HepG2 (cell line): ENCODE data around the gene NMNAT3. TPM values are rescaled to one million over a fixed set of nuclear protein-coding genes. Genes with fewer than 3 reads are reported as not detected.

Source experiments
- ATAC-seq: fragments of 200-7000 bp; cut with Tn5 transposase; 3 replicates; pipeline ENCODE4 v1.9.1; 2020; ENCODE audit warnings: mild to moderate bottlenecking, moderate library complexity
- BruUV-seq: library from RNA; stranded (reverse); fragments of 400-500 nt; replicated peaks from 2 replicates; lab custom pipeline; 2021; lab: Mats Ljungman, UMichigan
- CTCF ChIA-PET: fragments of 300-600 bp; formaldehyde crosslinking; extraction: SDS; loops from one replicate; lab custom pipeline; 2021; ENCODE audit warnings: low total read pairs, inconsistent platforms, low intra/inter-chr PET ratio; lab: Yijun Ruan, JAX
- POLR2A ChIA-PET: fragments of 350-600 bp; sonication (Branson Sonifier 250); formaldehyde crosslinking; loops from one replicate; lab custom pipeline; 2020; ENCODE audit warnings: antibody characterized with exemption, inconsistent platforms; lab: Yijun Ruan, JAX
- DNase-seq: peaks from one replicate; pipeline ENCODE4 v3.0.0-alpha.2; 2015; ENCODE audit warnings: low spot score
- FAIRE-seq: peaks from 3 replicates; lab custom pipeline; 2011; peaks lifted over from hg19 to GRCh38; lab: Jason Lieb, UNC
- H2AFZ ChIP-seq: one replicate; pipeline ENCODE4 v1.6.1; 2011; ENCODE audit warnings: low read length, inconsistent platforms
- H3K27ac ChIP-seq: fragments of 300-600 bp; 3 replicates; pipeline ENCODE4 v1.8.0; 2011; ENCODE audit warnings: mixed run types, mild to moderate bottlenecking, mixed read lengths, low read length, inconsistent platforms; ENCODE audit not compliant: insufficient read depth; ENCODE audit errors: extremely low read length
- H3K27me3 ChIP-seq, 2 experiments: fragments of 200-600 bp in 1 of 2; 2 replicates in 1 of 2; 3 replicates in 1 of 2; pipeline versions ENCODE4 v1.6.0 to v1.8.0; 2011; ENCODE audit warnings: low read length in 2 of 2, mild to moderate bottlenecking in 2 of 2, moderate library complexity in 2 of 2, inconsistent platforms in 1 of 2; ENCODE audit not compliant: insufficient read depth in 2 of 2, control insufficient read depth in 1 of 2
- H3K36me3 ChIP-seq, 2 experiments: fragments of 200-600 bp in 1 of 2; replicated peaks in 1 of 2; 2 replicates in 1 of 2; 3 replicates in 1 of 2; pipeline versions ENCODE4 v1.5.1 to v1.8.0; 2011; ENCODE audit warnings: low read length in 2 of 2, inconsistent platforms in 1 of 2; ENCODE audit not compliant: insufficient read depth in 2 of 2, control insufficient read depth in 1 of 2
- H3K4me1 ChIP-seq: 2 replicates; pipeline ENCODE4 v1.5.1; 2012; ENCODE audit warnings: low read length, inconsistent platforms; ENCODE audit not compliant: insufficient read depth
- H3K4me2 ChIP-seq: 2 replicates; pipeline ENCODE4 v1.6.0; 2011; ENCODE audit warnings: low read depth, low read length, inconsistent platforms
- H3K4me3 ChIP-seq, 3 experiments: fragments of 200-600 bp in 1 of 3; sonication (generic), shearing (Covaris generic) in 1 of 3; replicated peaks in 1 of 3; 2 replicates each; pipeline ENCODE4 v1.5.1; 2011 to 2016; ENCODE audit warnings: low read length in 3 of 3, inconsistent platforms in 2 of 3, low read depth in 2 of 3, mild to moderate bottlenecking in 2 of 3, control low read depth in 1 of 3, mixed read lengths in 1 of 3; ENCODE audit not compliant: insufficient read depth in 1 of 3
- H3K79me2 ChIP-seq: one replicate; pipeline ENCODE4 v1.6.1; 2011; ENCODE audit warnings: low read length, inconsistent platforms; ENCODE audit not compliant: insufficient read depth
- H3K9ac ChIP-seq: 2 replicates; pipeline ENCODE4 v1.6.0; 2011; ENCODE audit warnings: mild to moderate bottlenecking, low read depth, low read length, inconsistent platforms; ENCODE audit not compliant: insufficient read depth
- H3K9me3 ChIP-seq: 2 replicates; pipeline ENCODE4 v1.5.1; 2012; ENCODE audit warnings: mild to moderate bottlenecking, low read length
- H4K20me1 ChIP-seq: 2 replicates; pipeline ENCODE4 v1.6.0; 2011; ENCODE audit warnings: inconsistent platforms, mild to moderate bottlenecking, low read length, moderate library complexity; ENCODE audit not compliant: insufficient read depth
- CENPBD1 ChIP-seq: sonication (generic); formaldehyde crosslinking; IDR thresholded peaks from 2 replicates; pipeline ENCODE4 v1.8.0; 2022; ENCODE audit warnings: missing genetic modification reagents, low read depth, mild to moderate bottlenecking, borderline replicate concordance
- IRF1 ChIP-seq: sonication (generic); formaldehyde crosslinking; IDR thresholded peaks from 2 replicates; pipeline ENCODE4 v1.4.0; 2020; ENCODE audit warnings: low read depth, mild to moderate bottlenecking, missing genetic modification reagents
- NFE2L1 ChIP-seq: sonication (generic); formaldehyde crosslinking; IDR thresholded peaks from 2 replicates; pipeline ENCODE4 v1.4.0; 2020; ENCODE audit warnings: missing genetic modification reagents, mild to moderate bottlenecking, borderline replicate concordance
- NPAS2 ChIP-seq: sonication (generic); formaldehyde crosslinking; IDR thresholded peaks from 2 replicates; pipeline ENCODE4 v1.8.0; 2022; ENCODE audit warnings: mild to moderate bottlenecking, missing genetic modification reagents, borderline replicate concordance
- SALL2 ChIP-seq: sonication (generic); formaldehyde crosslinking; IDR thresholded peaks from 2 replicates; pipeline ENCODE4 v1.8.1; 2023; ENCODE audit warnings: mild to moderate bottlenecking, missing genetic modification reagents, inconsistent platforms
- THRA ChIP-seq: sonication (generic); formaldehyde crosslinking; IDR thresholded peaks from 2 replicates; pipeline ENCODE4 v1.4.0; 2020; ENCODE audit warnings: missing genetic modification reagents, borderline replicate concordance
- TP53 ChIP-seq: sonication (generic); formaldehyde crosslinking; conservative IDR thresholded peaks from 2 replicates; pipeline ENCODE4 v1.4.0; 2020; ENCODE audit warnings: missing genetic modification reagents
- ZBTB21 ChIP-seq: sonication (generic); formaldehyde crosslinking; IDR thresholded peaks from 2 replicates; pipeline ENCODE4 v1.4.0; 2020; ENCODE audit warnings: missing genetic modification reagents
- ZFP91 ChIP-seq: sonication (generic); formaldehyde crosslinking; IDR thresholded peaks from 2 replicates; pipeline ENCODE4 v1.9.0; 2022; ENCODE audit warnings: missing genetic modification reagents, mild to moderate bottlenecking, borderline replicate concordance
- ZNF30 ChIP-seq: sonication (generic); formaldehyde crosslinking; IDR thresholded peaks from 2 replicates; pipeline ENCODE4 v1.5.0; 2020; ENCODE audit warnings: mild to moderate bottlenecking, missing genetic modification reagents
- ZNF496 ChIP-seq: sonication (generic); formaldehyde crosslinking; IDR thresholded peaks from 2 replicates; pipeline ENCODE4 v1.8.1; 2023; ENCODE audit warnings: mild to moderate bottlenecking, moderate library complexity, missing genetic modification reagents; ENCODE audit not compliant: insufficient replicate concordance
- ZNF510 ChIP-seq: sonication (generic); formaldehyde crosslinking; IDR thresholded peaks from 2 replicates; pipeline ENCODE4 v1.4.0; 2020; ENCODE audit warnings: low read depth, mild to moderate bottlenecking, missing genetic modification reagents
- ZNF564 ChIP-seq: sonication (generic); formaldehyde crosslinking; IDR thresholded peaks from 2 replicates; pipeline ENCODE4 v1.8.1; 2023; ENCODE audit warnings: mild to moderate bottlenecking, missing genetic modification reagents
- ZSCAN22 ChIP-seq: sonication (generic); formaldehyde crosslinking; IDR thresholded peaks from 2 replicates; pipeline ENCODE4 v1.4.0; 2020; ENCODE audit warnings: mild to moderate bottlenecking, missing genetic modification reagents
- WGBS: methylation state at CpG from one replicate; pipeline ENCODE4 v1.1.6; 2017; ENCODE audit warnings: low lambda C conversion rate; 5-methylcytosine and 5-hydroxymethylcytosine counted together
- in situ Hi-C: cut with HindIII; loops from 2 replicates; pipeline ENCODE4 v1.10.0; 2017; ENCODE audit warnings: low pct_unique_long_range_greater_than_20kb; ENCODE audit not compliant: extremely low pct_ligation_motif_present
- intact Hi-C: fragments of 100-400 bp; cut with micrococcal nuclease; formaldehyde crosslinking; loops from one replicate; pipeline ENCODE4 v1.10.0; 2022; ENCODE audit not compliant: unreplicated experiment
- polyA plus RNA-seq, 8 experiments: library from polyadenylated mRNA; depleted of rRNA in 3 of 8; stranded (reverse) in 7 of 8; unstranded in 1 of 8; fragments of >200 nt; fragmentation: Illumina TruSeq in 4 of 8; extraction: Trizol in 4 of 8; gene quantifications; 2 replicates each; pipeline versions ENCODE4 v1.2.1 to v1.2.3, GENCODE V29; 2011 to 2016; ENCODE audit warnings: low read depth in 4 of 8, missing spikeins in 1 of 8, mixed read lengths in 1 of 8; ENCODE audit not compliant: insufficient read depth in 1 of 8
- total RNA-seq, 5 experiments: library from RNA; depleted of rRNA; stranded (reverse); fragments of >200 nt; fragmentation: Illumina TruSeq; extraction: Trizol; gene quantifications; 2 replicates each; pipeline ENCODE4 v1.2.3, GENCODE V29; 2016; ENCODE audit warnings: low read depth in 1 of 5
- TF ChIP-seq, protein P1 (sequence below): sonication (generic); formaldehyde crosslinking; IDR thresholded peaks from 2 replicates; pipeline ENCODE4 v1.8.0; 2023; ENCODE audit warnings: mild to moderate bottlenecking, missing genetic modification reagents
- TF ChIP-seq, protein P2 (sequence below): sonication (generic); formaldehyde crosslinking; IDR thresholded peaks from 2 replicates; pipeline ENCODE4 v1.5.0; 2020; ENCODE audit warnings: mild to moderate bottlenecking, missing genetic modification reagents, borderline replicate concordance

Gene NMNAT3
- total and polyA plus RNA-seq, 2 of the 13 experiments (the other 11 are each of a cell fraction or from before 2014, with no cell fraction given) = 6.1 to 7.0 TPM

GRCh38 chr3:139696314-139696604 lies 18.5 kb upstream of the NMNAT3 start:
- H3K9me3 ChIP-seq = no peaks in the 10 kb centered on the region
- in situ Hi-C loops = no loop called here
- no peaks in the 10 kb centered on the region for H4K20me1 ChIP-seq
- no peaks in the 10 kb centered on the region for H3K79me2 ChIP-seq
- H3K27me3 ChIP-seq = peaks cover 0 to 3% of the 10 kb centered on the region in 2 experiments; a peak in 1 of 5 replicates
- POLR2A ChIA-PET = no interaction called here
- DNase-seq = no peak
- no peaks in the 10 kb centered on the region for H3K4me1 ChIP-seq
- 50% methylated on average over 2 of the region's 2 CpGs for WGBS
- no peak overlapping the region for H3K4me3 ChIP-seq
- no peak for FAIRE-seq
- H3K4me2 ChIP-seq = no peak overlapping the region
- TF ChIP-seq, protein P1, sequence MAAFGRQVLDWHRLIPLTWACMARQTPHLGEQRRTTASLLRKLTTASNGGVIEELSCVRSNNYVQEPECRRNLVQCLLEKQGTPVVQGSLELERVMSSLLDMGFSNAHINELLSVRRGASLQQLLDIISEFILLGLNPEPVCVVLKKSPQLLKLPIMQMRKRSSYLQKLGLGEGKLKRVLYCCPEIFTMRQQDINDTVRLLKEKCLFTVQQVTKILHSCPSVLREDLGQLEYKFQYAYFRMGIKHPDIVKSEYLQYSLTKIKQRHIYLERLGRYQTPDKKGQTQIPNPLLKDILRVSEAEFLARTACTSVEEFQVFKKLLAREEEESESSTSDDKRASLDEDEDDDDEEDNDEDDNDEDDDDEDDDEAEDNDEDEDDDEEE (CRISPR knock-in tag) = no peak
- TF ChIP-seq, protein P2, sequence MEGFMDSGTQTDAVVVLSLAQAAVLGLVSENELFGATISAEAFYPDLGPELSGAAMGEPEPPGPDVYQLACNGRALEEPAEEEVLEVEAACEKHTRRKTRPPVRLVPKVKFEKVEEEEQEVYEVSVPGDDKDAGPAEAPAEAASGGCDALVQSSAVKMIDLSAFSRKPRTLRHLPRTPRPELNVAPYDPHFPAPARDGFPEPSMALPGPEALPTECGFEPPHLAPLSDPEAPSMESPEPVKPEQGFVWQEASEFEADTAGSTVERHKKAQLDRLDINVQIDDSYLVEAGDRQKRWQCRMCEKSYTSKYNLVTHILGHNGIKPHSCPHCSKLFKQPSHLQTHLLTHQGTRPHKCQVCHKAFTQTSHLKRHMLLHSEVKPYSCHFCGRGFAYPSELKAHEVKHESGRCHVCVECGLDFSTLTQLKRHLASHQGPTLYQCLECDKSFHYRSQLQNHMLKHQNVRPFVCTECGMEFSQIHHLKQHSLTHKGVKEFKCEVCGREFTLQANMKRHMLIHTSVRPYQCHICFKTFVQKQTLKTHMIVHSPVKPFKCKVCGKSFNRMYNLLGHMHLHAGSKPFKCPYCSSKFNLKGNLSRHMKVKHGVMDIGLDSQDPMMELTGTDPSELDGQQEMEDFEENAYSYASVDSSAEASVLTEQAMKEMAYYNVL (CRISPR knock-in tag) = no peak
- no peak for TF ChIP-seq THRA (CRISPR knock-in tag)
- no peak for TF ChIP-seq ZFP91
- TF ChIP-seq ZBTB21 = no peak
- no peak for TF ChIP-seq CENPBD1
- no peak for TF ChIP-seq TP53 (CRISPR knock-in tag)
- no peak for TF ChIP-seq ZNF510 (CRISPR knock-in tag)
- no peak for TF ChIP-seq NFE2L1
- TF ChIP-seq ZNF496 (CRISPR knock-in tag) = no peak
- TF ChIP-seq ZSCAN22 (CRISPR knock-in tag) = no peak
- TF ChIP-seq SALL2 (CRISPR knock-in tag) = no peak
- no peak for TF ChIP-seq IRF1 (CRISPR knock-in tag)
- no peak for TF ChIP-seq ZNF564 (CRISPR knock-in tag)
- TF ChIP-seq NPAS2 = no peak
- TF ChIP-seq ZNF30 (CRISPR knock-in tag) = no peak
- intact Hi-C loops = no loop called here
- H3K9ac ChIP-seq = no peak overlapping the region
- H2AFZ ChIP-seq = no peak overlapping the region
- H3K36me3 ChIP-seq = no peaks in the 10 kb centered on the region
- no peak for ATAC-seq
- BruUV-seq = no TSS peak
- CTCF ChIA-PET = no interaction called here
- H3K27ac ChIP-seq = no peak overlapping the region
